Tibial nerve (tissue), 4 donors: ENCODE data around the gene PHLDB3. TPM values are rescaled to one million over a fixed set of nuclear protein-coding genes. Genes with fewer than 3 reads are reported as not detected.
"Not testable (repeated sequence)": the region's sequence is repeated elsewhere in the genome, so short reads cannot be mapped to it uniquely, and the experiment has no call there.

Experiments
- DNase-seq, 2 donors: peaks; one replicate each; pipeline ENCODE4 v3.0.0-alpha.2; 2019; ENCODE audit warnings: low spot score in 2 of 2
- H3K27ac ChIP-seq, 4 donors: fragments of 200-600 bp; sonication (generic) in 3 of 4; one replicate each; pipeline ENCODE4 v1.5.1; 2017 to 2019; ENCODE audit warnings: mild to moderate bottlenecking in 1 of 4
- H3K27me3 ChIP-seq, 2 donors: fragments of 200-600 bp; sonication (generic) in 1 of 2; one replicate each; pipeline versions ENCODE4 v1.5.1 to v1.6.0; 2017 to 2019
- H3K36me3 ChIP-seq, 3 donors: fragments of 200-600 bp; sonication (generic); one replicate each; pipeline ENCODE4 v1.5.1; 2018 to 2019
- H3K4me1 ChIP-seq, 4 donors: fragments of 200-600 bp; sonication (generic) in 3 of 4; one replicate each; pipeline ENCODE4 v1.5.1; 2017 to 2019
- H3K4me3 ChIP-seq, 4 donors: fragments of 200-600 bp; sonication (generic) in 3 of 4; one replicate each; pipeline ENCODE4 v1.5.1; 2017 to 2019; ENCODE audit warnings: mild to moderate bottlenecking in 1 of 4, moderate library complexity in 1 of 4
- H3K9me3 ChIP-seq, 4 donors: fragments of 200-600 bp; sonication (generic) in 3 of 4; one replicate each; pipeline ENCODE4 v1.5.1; 2017 to 2019
- CTCF ChIP-seq, 5 experiments: fragments of 200-600 bp in 3 of 5; fragments of 450-650 bp in 2 of 5; sonication (generic) in 3 of 5; IDR thresholded peaks; one replicate each; pipeline ENCODE4 v1.5.1; 2016 to 2019; ENCODE audit warnings: antibody characterized with exemption in 5 of 5, mild to moderate bottlenecking in 3 of 5, moderate library complexity in 2 of 5
- EP300 ChIP-seq, 2 donors: sonication (generic); formaldehyde crosslinking; IDR thresholded peaks; one replicate each; pipeline ENCODE4 v1.6.1; 2017; ENCODE audit warnings: antibody characterized with exemption in 2 of 2, mild to moderate bottlenecking in 1 of 2
- POLR2A ChIP-seq, 2 donors: fragments of 450-650 bp; IDR thresholded peaks; one replicate each; pipeline ENCODE4 v1.6.1; 2017; ENCODE audit warnings: antibody characterized with exemption in 2 of 2, mild to moderate bottlenecking in 2 of 2, moderate library complexity in 2 of 2
- WGBS, 2 donors: methylation state at CpG; one replicate each; pipeline ENCODE4 v1.1.5; 2018; 5-methylcytosine and 5-hydroxymethylcytosine counted together
- total RNA-seq, 4 donors: library from RNA; depleted of rRNA; stranded (reverse); fragments of >200 nt; gene quantifications; one replicate each; pipeline ENCODE4 v1.1.0, GENCODE V29; 2016

PHLDB3 gene
- total RNA-seq, 4 donors from 2014 or later = 9.8 to 25.5 (median 16.3) TPM

GRCh38 chr19:43444531-43445287 lies 59.8 kb downstream of the PHLDB3 start:
- Histone ChIP-seq H3K27me3 (no peaks in the 10 kb centered on the region), H3K27ac (no peak overlapping the region), H3K9me3 (no peaks in the 10 kb centered on the region), H3K4me1 (peaks cover 0 to 5% (median 0%) of the 10 kb centered on the region in 4 donors), H3K36me3 (no peaks in the 10 kb centered on the region), H3K4me3 (no peak overlapping the region)
- DNase-seq = no peak
- TF ChIP-seq EP300 (IDR thresholded peaks at IDR 0.05) (no peak), POLR2A (IDR thresholded peaks at IDR 0.05) (no peak), CTCF (IDR thresholded peaks at IDR 0.05) (no peak)
- 77 to 81% methylated on average over 15 of the region's 15 CpGs for WGBS, 2 donors

- H3K4me3 ChIP-seq, H3K27ac ChIP-seq, DNase-seq, H3K4me1 ChIP-seq, H3K9me3 ChIP-seq, H3K27me3 ChIP-seq, H3K36me3 ChIP-seq: not testable (repeated sequence)
- WGBS, 2 donors = 75 to 77% methylated on average over 9 of the region's 9 CpGs
Measured at GRCh38 chr19:43444091-43444490, 60.5 kb downstream of the PHLDB3 start.

- Histone ChIP-seq H3K27me3 (no peaks in the 10 kb centered on the region), H3K4me1 (peaks cover 0 to 6% (median 0%) of the 10 kb centered on the region in 4 donors), H3K4me3 (no peak overlapping the region), H3K36me3 (no peaks in the 10 kb centered on the region), H3K27ac (no peak overlapping the region), H3K9me3 (no peaks in the 10 kb centered on the region)
- 33 to 39% methylated on average over 3 of the region's 3 CpGs for WGBS, 2 donors
- DNase-seq = no peak
- TF ChIP-seq POLR2A (IDR thresholded peaks at IDR 0.05) (no peak), CTCF (IDR thresholded peaks at IDR 0.05) (no peak), EP300 (IDR thresholded peaks at IDR 0.05) (no peak)
Measured at GRCh38 chr19:43441716-43442115, 62.8 kb downstream of the PHLDB3 start.

GRCh38 chr19:43439709-43440063 lies 64.9 kb downstream of the PHLDB3 start:
- Histone ChIP-seq H3K9me3 (no peaks in the 10 kb centered on the region), H3K4me3 (no peak overlapping the region), H3K27ac (no peak overlapping the region), H3K27me3 (no peaks in the 10 kb centered on the region), H3K4me1 (peaks cover 0 to 6% (median 0%) of the 10 kb centered on the region in 4 donors), H3K36me3 (no peaks in the 10 kb centered on the region)
- no peak for TF ChIP-seq EP300 (IDR thresholded peaks at IDR 0.05)
- no peak for TF ChIP-seq CTCF (IDR thresholded peaks at IDR 0.05)
- TF ChIP-seq POLR2A (IDR thresholded peaks at IDR 0.05) = no peak
- DNase-seq = no peak

GRCh38 chr19:43439032-43439708 lies 65.4 kb downstream of the PHLDB3 start:
- Histone ChIP-seq H3K27me3 (no peaks in the 10 kb centered on the region), H3K4me3 (no peak overlapping the region), H3K27ac (no peak overlapping the region), H3K9me3 (no peaks in the 10 kb centered on the region), H3K4me1 (peaks cover 0 to 6% (median 0%) of the 10 kb centered on the region in 4 donors), H3K36me3 (no peaks in the 10 kb centered on the region)
- TF ChIP-seq POLR2A (IDR thresholded peaks at IDR 0.05) (no peak), EP300 (IDR thresholded peaks at IDR 0.05) (no peak), CTCF (IDR thresholded peaks at IDR 0.05) (no peak)
- 63 to 68% methylated on average over 13 to 14 of the region's 14 CpGs for WGBS, 2 donors
- no peak for DNase-seq
